ENCODE data around the gene PTPRG. TPM values are rescaled to one million over a fixed set of nuclear protein-coding genes. Genes with fewer than 3 reads are reported as not detected.

The PTPRG gene
- total RNA-seq, 1 experiment from 2014 or later, result 69.3 TPM

DNA sequence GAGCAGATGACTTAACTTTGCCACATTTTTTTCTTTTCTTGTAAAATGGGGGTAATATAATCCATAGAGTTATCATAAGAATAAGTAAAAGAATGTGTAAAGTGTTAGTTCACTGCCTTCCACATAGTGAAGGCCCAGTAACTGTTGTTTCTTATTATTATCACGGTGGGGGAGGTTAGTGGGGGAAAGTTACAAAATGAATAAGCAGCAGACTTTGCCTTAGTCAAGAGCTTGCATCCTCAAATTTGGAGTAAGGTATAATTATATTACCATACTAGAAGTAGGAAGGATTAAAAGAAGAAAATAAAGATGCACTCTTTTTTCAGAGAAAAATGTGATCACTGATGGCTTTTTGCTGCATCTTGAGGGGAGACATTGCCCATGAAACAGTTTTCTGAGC is 247.6 kb downstream of the PTPRG start:
- WGBS (ENCODE audit: extremely low coverage, insufficient read length, low lambda C conversion rate), result no CpG with 5 or more reads among the region's 1 CpG
- peaks cover 6% of the 10 kb centered on the region for H3K79me1 ChIP-seq (ENCODE audit: insufficient read depth, low read depth, low read length, poor library complexity, severe bottlenecking)
- H3K4me3 Mint-ChIP-seq, result no peak overlapping the region
- no peak overlapping the region for H3K4me2 ChIP-seq (ENCODE audit: insufficient read depth, insufficient read length, low read length)
- H3K14ac ChIP-seq (ENCODE audit: insufficient read depth, low read length), result no peak overlapping the region
- no peaks in the 10 kb centered on the region for H3K36me3 Mint-ChIP-seq (ENCODE audit: insufficient read depth in 1 of 3, low read depth in 3 of 3)
- no peak overlapping the region for H2BK20ac ChIP-seq (ENCODE audit: low read depth, low read length, poor library complexity, severe bottlenecking)
- peaks cover 63% of the 10 kb centered on the region in 2 experiments for H3K4me1 Mint-ChIP-seq
- no peak overlapping the region for H3K4ac ChIP-seq (ENCODE audit: low read depth, low read length)
- no peak overlapping the region for H4K8ac ChIP-seq (replicated peaks; ENCODE audit: insufficient read length, low read depth, low read length)
- H2BK120ac ChIP-seq (ENCODE audit: low read depth, low read length, poor library complexity, severe bottlenecking), result no peak overlapping the region
- TF ChIP-seq, protein P1, sequence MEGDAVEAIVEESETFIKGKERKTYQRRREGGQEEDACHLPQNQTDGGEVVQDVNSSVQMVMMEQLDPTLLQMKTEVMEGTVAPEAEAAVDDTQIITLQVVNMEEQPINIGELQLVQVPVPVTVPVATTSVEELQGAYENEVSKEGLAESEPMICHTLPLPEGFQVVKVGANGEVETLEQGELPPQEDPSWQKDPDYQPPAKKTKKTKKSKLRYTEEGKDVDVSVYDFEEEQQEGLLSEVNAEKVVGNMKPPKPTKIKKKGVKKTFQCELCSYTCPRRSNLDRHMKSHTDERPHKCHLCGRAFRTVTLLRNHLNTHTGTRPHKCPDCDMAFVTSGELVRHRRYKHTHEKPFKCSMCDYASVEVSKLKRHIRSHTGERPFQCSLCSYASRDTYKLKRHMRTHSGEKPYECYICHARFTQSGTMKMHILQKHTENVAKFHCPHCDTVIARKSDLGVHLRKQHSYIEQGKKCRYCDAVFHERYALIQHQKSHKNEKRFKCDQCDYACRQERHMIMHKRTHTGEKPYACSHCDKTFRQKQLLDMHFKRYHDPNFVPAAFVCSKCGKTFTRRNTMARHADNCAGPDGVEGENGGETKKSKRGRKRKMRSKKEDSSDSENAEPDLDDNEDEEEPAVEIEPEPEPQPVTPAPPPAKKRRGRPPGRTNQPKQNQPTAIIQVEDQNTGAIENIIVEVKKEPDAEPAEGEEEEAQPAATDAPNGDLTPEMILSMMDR (conservative IDR thresholded peaks at IDR 0.05), result no peak
- H3K9ac ChIP-seq (ENCODE audit: extremely low read depth, insufficient read length, low read length), result no peak overlapping the region
- H3K27ac ChIP-seq (ENCODE audit: insufficient read length, low read depth, low read length), result no peak overlapping the region
- H4K20me1 ChIP-seq (ENCODE audit: control insufficient read depth, insufficient read depth, insufficient read length), result no peaks in the 10 kb centered on the region
- H3K27me3 Mint-ChIP-seq (ENCODE audit: low read depth), result no peaks in the 10 kb centered on the region
- no peak for DNase-seq
- H3K18ac ChIP-seq (ENCODE audit: insufficient read length, low read depth, low read length), result no peak overlapping the region
- H2BK5ac ChIP-seq (ENCODE audit: insufficient read length, low read length), result no peak overlapping the region
- H2AFZ ChIP-seq (ENCODE audit: low read length), result no peak overlapping the region
- H4K91ac ChIP-seq (ENCODE audit: insufficient read length, low read depth, low read length), result no peak overlapping the region
- H3K27ac Mint-ChIP-seq, result peak overlapping the region in 1 of 3 experiments; percentile 27; a peak in 2 of 7 replicates
- H2BK15ac ChIP-seq (ENCODE audit: low read depth, low read length), result no peak overlapping the region
- no peak overlapping the region for H2BK12ac ChIP-seq (ENCODE audit: insufficient read length, low read depth, low read length)
- H3K4me1 ChIP-seq (ENCODE audit: insufficient read depth, low read length), result peaks cover 9% of the 10 kb centered on the region; the same call in 1 of the 2 replicates
- H3K9me3 Mint-ChIP-seq, result no peaks in the 10 kb centered on the region
- H3T11ph ChIP-seq (ENCODE audit: low read length), result no peak overlapping the region
- peaks cover 13% of the 10 kb centered on the region; the same call in 1 of the 2 replicates for H3K79me2 ChIP-seq (ENCODE audit: insufficient read depth, low read length)
- no peak overlapping the region for H4K5ac ChIP-seq (ENCODE audit: insufficient read length, low read depth, low read length)
- no peak overlapping the region for H3K23ac ChIP-seq (ENCODE audit: insufficient read length, low read depth, low read length)
- no peak overlapping the region for H3K56ac ChIP-seq (ENCODE audit: insufficient read length, low read depth, low read length)
- H3K23me2 ChIP-seq (ENCODE audit: insufficient read length, low read depth, low read length, poor library complexity, severe bottlenecking), result no peaks in the 10 kb centered on the region
- H3K27me3 ChIP-seq (ENCODE audit: insufficient read depth, low read length), result no peaks in the 10 kb centered on the region
- H2AK5ac ChIP-seq (ENCODE audit: insufficient read length, low read length), result no peak overlapping the region
- no peaks in the 10 kb centered on the region for H3K9me3 ChIP-seq (ENCODE audit: control insufficient read depth, low read depth, low read length)
